Glutamatergic neuron (in vitro differentiated cells): ENCODE results near the gene TAOK1. TPM values are rescaled to one million over a fixed set of nuclear protein-coding genes. Genes with fewer than 3 reads are reported as not detected.

ENCODE experiments used
- DNase-seq: peaks from one replicate; pipeline ENCODE4 v3.0.0; 2022
- H3K27ac Mint-ChIP-seq: one replicate; pipeline ENCODE4 v1.8.0; 2020; ENCODE audit warnings: mild to moderate bottlenecking, mixed read lengths, inconsistent platforms; ENCODE audit not compliant: unreplicated experiment
- H3K27me3 Mint-ChIP-seq: one replicate; pipeline ENCODE4 v1.8.0; 2020; ENCODE audit warnings: mild to moderate bottlenecking, moderate library complexity, mixed read lengths, inconsistent platforms; ENCODE audit not compliant: unreplicated experiment
- H3K36me3 Mint-ChIP-seq: one replicate; pipeline ENCODE4 v1.8.0; 2020; ENCODE audit warnings: mild to moderate bottlenecking, mixed read lengths, inconsistent platforms; ENCODE audit not compliant: unreplicated experiment
- H3K4me1 Mint-ChIP-seq: one replicate; pipeline ENCODE4 v1.8.0; 2020; ENCODE audit warnings: mild to moderate bottlenecking, low read depth, mixed read lengths, inconsistent platforms; ENCODE audit not compliant: unreplicated experiment
- H3K4me3 Mint-ChIP-seq: one replicate; pipeline ENCODE4 v1.8.0; 2020; ENCODE audit warnings: mild to moderate bottlenecking, mixed read lengths, inconsistent platforms; ENCODE audit not compliant: unreplicated experiment
- H3K9me3 Mint-ChIP-seq: one replicate; pipeline ENCODE4 v1.8.0; 2020; ENCODE audit warnings: mild to moderate bottlenecking, moderate library complexity, mixed read lengths, inconsistent platforms; ENCODE audit not compliant: unreplicated experiment
- total RNA-seq: library from RNA; stranded (reverse); fragmentation: NEBNext Ultra II Directional; extraction: Animal tissue kit (Norgen Biotek cat#: 25700); gene quantifications from one replicate; pipeline ENCODE4 v1.2.1, GENCODE V29; 2021; ENCODE audit not compliant: unreplicated experiment
- TF ChIP-seq, protein P1 (sequence below): fragments of 200-600 bp; sonication (generic); IDR thresholded peaks from one replicate; pipeline ENCODE4 v1.5.0; 2021; ENCODE audit not compliant: partially characterized antibody, unreplicated experiment

The TAOK1 gene
- total RNA-seq, 1 donor from 2014 or later = 133 TPM

DNA sequence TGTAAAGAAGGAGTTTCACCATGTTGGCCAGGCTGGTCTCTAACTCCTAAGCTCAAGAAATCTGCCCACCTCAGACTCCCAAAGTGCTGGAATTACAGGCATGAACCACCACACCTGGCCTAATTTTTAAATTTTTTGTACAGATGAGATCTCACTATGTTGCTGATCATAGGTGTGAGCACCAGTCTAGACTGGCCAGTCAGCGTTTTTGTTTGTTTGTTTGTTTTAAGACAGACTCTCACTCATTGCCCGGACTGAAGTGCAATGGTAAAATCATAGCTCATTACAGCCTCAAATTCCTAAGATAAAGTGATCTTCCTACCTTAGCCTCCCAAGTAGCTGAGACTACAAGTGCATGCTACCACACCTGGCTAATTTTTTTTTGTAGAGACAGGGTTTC is 38.0 kb upstream of the TAOK1 start:
- TF ChIP-seq, protein P1, sequence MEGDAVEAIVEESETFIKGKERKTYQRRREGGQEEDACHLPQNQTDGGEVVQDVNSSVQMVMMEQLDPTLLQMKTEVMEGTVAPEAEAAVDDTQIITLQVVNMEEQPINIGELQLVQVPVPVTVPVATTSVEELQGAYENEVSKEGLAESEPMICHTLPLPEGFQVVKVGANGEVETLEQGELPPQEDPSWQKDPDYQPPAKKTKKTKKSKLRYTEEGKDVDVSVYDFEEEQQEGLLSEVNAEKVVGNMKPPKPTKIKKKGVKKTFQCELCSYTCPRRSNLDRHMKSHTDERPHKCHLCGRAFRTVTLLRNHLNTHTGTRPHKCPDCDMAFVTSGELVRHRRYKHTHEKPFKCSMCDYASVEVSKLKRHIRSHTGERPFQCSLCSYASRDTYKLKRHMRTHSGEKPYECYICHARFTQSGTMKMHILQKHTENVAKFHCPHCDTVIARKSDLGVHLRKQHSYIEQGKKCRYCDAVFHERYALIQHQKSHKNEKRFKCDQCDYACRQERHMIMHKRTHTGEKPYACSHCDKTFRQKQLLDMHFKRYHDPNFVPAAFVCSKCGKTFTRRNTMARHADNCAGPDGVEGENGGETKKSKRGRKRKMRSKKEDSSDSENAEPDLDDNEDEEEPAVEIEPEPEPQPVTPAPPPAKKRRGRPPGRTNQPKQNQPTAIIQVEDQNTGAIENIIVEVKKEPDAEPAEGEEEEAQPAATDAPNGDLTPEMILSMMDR = no peak
- H3K27ac Mint-ChIP-seq = no peak overlapping the region
- no peak for DNase-seq
- H3K9me3 Mint-ChIP-seq = no peaks in the 10 kb centered on the region
- H3K4me3 Mint-ChIP-seq = no peak overlapping the region
- H3K27me3 Mint-ChIP-seq = no peaks in the 10 kb centered on the region
- H3K36me3 Mint-ChIP-seq = no peaks in the 10 kb centered on the region
- H3K4me1 Mint-ChIP-seq = no peaks in the 10 kb centered on the region

DNA sequence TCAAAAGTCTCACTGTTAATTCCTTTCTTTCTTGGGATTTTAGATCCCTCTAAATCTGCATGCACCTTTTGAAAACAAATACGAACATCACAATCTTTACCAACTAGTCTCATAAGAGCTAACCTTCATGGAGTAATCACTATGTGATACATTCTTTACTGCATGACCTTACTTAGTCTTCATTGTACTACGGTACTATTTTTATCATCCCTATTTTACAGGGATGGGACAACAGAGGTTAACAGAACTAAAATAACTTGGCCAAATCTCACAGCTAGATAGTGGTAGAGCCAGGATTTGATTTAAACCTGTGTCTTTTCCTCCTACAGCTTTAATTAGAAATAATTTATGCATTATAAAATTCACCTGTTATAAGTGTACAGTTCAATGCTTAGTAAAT is 32.9 kb upstream of the TAOK1 start:
- H3K4me1 Mint-ChIP-seq = no peaks in the 10 kb centered on the region
- no peaks in the 10 kb centered on the region for H3K27me3 Mint-ChIP-seq
- TF ChIP-seq, protein P1 = no peak
- H3K4me3 Mint-ChIP-seq = no peak overlapping the region
- no peak for DNase-seq
- no peaks in the 10 kb centered on the region for H3K9me3 Mint-ChIP-seq
- H3K36me3 Mint-ChIP-seq = no peaks in the 10 kb centered on the region
- H3K27ac Mint-ChIP-seq = no peak overlapping the region

DNA sequence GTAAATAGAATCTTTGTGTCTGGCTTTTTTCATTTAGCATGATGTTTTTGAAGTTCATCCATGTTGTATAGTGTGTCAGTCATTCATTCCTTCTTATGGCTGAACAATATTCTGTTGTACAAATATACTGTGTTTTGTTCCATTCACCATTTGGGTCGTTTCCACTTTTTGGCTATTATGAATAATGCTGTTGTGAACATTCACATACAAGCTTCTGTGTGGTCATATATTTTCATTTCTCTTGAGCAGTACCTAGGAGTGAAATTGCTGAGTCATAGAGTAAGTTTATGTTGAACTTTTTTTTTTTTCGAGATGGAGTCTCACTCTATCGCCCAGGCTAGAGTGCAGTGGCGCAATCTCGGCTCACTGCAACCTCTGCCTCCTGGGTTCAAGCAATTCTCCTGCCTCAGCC is 32.3 kb upstream of the TAOK1 start:
- Mint-ChIP-seq H3K9me3 (no peaks in the 10 kb centered on the region), H3K27me3 (no peaks in the 10 kb centered on the region), H3K27ac (no peak overlapping the region), H3K4me3 (no peak overlapping the region), H3K36me3 (no peaks in the 10 kb centered on the region), H3K4me1 (no peaks in the 10 kb centered on the region)
- TF ChIP-seq, protein P1 = no peak
- DNase-seq = no peak

DNA sequence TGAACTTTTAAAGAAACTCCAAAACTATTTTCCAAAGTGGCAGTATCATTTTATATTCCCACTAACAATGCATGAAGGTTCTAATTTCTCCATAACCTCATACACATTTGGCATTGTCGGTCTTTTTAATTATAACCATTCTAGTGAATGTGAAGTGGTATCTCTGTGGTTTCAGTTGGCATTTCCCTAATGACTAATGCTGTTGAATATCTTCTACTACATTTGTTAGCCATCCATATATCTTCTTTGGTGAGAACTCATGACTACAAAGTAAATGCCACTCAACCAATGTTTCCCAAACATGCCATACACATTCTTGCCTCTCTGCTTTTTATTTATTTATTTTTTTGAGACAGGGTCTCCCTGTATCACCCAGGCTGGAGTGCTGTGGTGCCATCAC is 31.7 kb upstream of the TAOK1 start:
- TF ChIP-seq, protein P1 = no peak
- no peak overlapping the region for H3K27ac Mint-ChIP-seq
- no peaks in the 10 kb centered on the region for H3K9me3 Mint-ChIP-seq

DNA sequence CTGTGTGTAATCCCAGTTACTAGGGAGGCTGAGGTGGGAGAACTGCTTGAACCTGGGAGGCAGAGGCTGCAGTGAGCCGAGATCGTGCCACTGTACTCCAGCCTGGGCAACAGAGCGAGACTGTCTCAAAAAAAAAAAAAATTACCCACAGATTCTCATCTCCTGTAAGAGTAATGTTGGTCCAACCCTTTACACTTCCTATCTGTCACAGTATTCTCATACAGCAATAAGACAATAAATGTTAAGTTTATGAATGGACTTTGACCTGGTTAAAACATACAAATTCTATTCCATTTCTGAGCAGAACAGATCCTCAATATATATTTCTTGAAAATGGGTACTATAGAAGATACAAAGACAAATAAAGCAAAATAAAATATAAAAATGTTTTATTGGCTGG is 30.4 kb upstream of the TAOK1 start:
- Mint-ChIP-seq H3K9me3 (no peaks in the 10 kb centered on the region), H3K4me3 (no peak overlapping the region), H3K27ac (no peak overlapping the region), H3K27me3 (no peaks in the 10 kb centered on the region), H3K4me1 (no peaks in the 10 kb centered on the region), H3K36me3 (no peaks in the 10 kb centered on the region)
- TF ChIP-seq, protein P1 = no peak
- no peak for DNase-seq

More for the DNA sequence above, 31.7 kb upstream of the TAOK1 start:
- H3K4me3 Mint-ChIP-seq = no peak overlapping the region
- H3K4me1 Mint-ChIP-seq = no peaks in the 10 kb centered on the region
- H3K27me3 Mint-ChIP-seq = no peaks in the 10 kb centered on the region
- no peak for DNase-seq
- H3K36me3 Mint-ChIP-seq = no peaks in the 10 kb centered on the region
